GM19468 (cell line): ENCODE measurements around the gene TAPBPL.

Experiments
- ATAC-seq: cut with Tn5 transposase; IDR thresholded peaks from one replicate; pipeline ENCODE4 v1.9.1; 2021; ENCODE audit warnings: mild to moderate bottlenecking, moderate library complexity, moderate number of reproducible peaks; ENCODE audit not compliant: unreplicated experiment; ENCODE audit errors: extremely low read depth

The TAPBPL gene

DNA sequence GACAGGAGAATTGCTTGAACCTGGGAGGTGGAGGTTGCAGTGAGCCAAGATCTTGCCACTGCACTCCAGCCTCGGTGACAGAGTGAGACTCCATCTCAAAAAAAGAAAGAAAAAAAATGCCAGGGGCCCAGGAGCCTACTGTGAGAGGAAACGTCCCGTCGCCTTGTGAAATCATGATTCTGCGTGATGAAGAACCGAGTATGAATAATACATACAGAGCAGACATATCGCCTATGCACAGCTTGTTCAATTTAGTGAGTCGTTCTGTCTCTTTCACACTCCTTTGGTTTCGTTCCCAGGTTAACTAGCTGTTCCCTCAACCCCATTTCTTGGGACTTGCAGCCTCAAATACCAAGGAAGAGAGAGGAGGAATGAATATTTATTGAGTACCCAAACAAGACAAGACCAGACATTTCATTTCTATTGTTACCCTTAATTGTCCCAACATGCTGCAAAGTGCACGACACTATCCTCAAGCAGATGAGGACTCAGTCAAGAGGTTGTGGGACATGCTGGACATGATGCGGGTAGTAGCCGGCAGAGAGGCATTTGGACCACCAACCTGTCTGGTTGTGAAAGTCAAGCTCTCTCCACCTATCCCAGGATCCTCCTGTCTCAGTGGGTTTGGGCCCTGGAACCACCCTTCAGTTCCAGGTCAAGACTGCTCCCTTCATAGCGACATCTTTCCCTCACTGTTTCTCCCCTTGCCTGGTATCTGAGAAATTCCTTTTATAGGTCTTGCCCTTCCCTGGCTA lies 15.7 kb upstream of the TAPBPL start:
- no peak for ATAC-seq

DNA sequence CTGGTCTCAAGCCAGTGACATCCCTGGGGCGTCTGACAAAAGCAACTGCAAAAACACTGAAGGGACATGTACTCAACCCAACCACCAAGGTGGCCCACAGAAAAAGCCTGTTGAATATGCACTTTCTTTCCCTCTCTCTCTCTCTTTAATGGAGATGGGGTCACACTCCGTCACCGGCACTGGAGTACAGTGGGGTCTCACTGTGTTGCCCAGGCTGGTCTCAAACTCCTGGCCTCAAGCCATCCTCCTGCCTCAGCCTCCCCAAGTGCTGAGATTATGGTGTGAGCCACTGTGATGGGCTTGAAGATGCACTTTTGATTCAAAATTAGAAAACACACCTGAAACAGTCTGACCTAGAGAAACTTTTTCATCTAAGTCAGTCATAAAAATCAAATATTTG lies 14.3 kb upstream of the TAPBPL start:
- ATAC-seq: no peak

DNA sequence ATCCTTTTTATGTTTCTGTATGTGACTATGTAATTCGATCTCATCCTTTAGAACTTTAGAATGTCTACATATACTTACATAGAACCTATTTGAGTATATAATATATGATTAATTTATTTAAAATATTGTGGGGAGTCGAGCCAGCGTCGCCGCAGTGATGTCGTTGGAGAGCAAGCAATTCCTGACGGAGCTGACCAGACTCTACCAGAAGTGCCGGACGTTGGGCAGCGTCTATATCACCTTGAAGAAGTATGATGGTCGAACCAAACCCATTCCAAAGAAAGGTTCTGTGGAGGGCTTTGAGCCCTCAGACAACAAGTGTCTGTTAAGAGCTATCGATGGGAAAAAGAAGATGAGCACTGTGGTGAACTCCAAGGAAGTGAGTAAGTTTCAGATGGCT lies 13.5 kb upstream of the TAPBPL start:
- ATAC-seq: no peak

DNA sequence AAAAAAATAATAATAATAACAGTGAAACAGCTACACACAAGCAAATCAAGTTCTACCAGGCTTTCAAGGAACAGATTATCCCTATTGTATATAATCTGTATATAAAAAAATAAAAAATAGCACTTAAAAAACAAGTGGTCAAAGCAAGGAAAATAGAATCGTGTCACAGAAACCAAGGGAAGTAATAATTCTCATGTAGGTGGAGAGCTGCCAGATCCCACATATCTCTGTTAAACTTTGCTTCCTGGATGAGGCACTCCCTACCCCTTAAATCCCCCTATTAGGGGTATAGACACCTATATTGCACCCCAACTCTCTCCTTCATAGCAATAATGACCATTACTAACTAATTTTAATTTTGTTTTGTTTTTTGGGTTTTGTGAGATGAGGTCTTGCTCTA lies 11.5 kb upstream of the TAPBPL start:
- no peak for ATAC-seq

DNA sequence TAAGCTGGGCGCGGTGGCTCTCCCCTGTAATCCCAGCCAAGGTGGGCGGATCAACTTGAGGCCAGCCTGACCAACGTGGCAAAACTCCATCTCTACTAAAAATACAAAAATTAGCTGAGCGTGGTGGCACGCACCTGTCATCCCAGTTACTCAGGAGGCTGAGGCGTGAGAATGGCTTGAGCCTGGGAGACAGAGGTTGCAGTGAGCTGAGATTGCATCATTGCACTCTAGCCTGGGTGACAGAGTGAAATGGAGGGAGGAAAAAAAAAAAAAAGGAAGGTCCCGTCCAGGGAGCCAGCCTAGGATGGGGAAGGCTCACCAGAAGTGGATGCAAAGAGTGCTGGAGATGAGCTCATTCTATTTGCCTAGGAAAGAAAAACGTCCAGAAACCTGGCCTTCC lies 9.0 kb upstream of the TAPBPL start:
- no peak for ATAC-seq

DNA sequence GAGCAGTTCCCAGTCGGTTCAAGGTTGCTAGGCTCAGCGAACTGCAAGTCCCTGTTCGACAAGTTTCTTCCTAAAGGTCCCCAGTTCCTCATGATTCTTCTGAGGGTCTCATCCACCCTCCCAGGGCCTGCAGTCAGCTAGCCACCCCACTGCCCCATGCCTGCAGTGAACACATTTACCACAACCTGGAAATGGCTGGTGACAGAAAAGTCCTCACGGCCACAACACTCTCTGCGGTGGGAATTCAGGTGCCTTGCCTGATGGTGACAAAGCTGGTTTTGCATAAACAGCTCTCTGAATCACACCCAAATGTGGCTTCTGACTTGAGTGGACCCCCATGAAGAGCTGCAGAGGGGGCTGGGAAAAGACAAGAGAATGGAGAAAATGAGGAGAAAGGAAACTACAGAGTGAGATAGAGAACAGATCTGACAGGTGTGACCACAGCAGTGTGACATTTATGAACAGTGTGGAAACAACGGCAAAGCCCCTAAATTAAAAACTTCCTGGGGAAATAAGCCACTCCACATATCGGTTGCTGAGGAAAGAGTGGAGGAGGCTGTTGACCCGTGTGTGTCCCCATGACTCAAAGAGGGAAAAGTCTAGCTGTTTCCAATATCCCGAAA lies 8.4 kb upstream of the TAPBPL start:
- ATAC-seq: no peak

DNA sequence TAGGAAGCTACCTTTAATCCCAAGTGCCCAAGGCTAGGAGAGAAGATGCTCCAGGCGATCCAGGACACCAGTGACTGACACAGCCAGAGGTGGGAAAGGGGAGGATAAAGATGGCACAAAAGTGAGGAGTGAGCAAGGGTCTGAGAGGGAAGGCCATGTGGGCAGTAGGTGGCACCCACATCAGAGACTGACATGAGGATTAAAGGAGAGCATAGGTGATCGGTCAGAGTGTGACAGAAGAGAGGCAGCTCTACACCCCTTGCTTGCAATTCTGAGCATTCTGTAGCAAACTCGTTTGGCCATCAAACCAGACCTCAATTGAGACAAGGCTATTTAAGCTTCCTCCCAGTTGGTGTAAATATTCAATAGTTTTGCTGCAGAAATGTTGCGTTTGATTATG lies 7.8 kb upstream of the TAPBPL start:
- ATAC-seq: no peak

DNA sequence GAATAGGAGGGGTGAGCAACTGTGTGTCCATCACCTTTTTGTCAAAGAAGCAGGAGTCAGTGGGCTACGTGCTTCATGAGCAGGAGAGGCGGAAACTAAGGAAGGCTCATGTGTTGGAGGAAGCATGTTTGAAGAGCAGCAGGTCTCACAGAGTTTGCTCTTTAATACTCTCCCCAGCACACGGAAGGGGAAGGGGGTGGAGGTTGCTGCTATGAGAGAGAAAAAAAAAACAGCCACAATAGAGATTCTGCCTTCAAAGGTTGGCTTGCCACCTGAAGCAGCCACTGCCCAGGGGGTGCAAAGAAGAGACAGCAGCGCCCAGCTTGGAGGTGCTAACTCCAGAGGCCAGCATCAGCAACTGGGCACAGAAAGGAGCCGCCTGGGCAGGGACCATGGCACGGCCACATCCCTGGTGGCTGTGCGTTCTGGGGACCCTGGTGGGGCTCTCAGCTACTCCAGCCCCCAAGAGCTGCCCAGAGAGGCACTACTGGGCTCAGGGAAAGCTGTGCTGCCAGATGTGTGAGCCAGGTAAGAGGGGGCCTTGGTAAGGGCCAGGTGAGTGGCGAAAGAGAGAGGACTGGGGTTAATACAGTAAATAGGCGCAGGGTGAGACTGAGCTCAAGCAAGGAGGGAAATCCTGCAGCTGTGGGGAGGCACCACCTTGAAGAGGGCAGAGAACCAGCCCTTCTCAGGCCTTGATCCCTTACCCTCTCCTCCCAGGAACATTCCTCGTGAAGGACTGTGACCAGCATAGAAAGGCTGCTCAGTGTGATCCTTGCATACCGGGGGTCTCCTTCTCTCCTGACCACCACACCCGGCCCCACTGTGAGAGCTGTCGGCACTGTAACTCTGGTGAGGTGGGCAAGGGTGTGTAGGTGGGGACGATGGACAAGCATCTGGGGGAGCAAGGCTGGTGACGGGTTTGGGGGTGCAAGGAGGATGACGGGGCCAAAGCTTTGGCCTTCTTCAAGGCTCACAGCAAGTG lies 6.8 kb upstream of the TAPBPL start, which contains the start of gene CD27:
Gene CD27 (plus strand): TSS at position 252 of the 985 bp plus-strand sequence. CDS start 141 bp downstream, at position 393.
- ATAC-seq: no peak

DNA sequence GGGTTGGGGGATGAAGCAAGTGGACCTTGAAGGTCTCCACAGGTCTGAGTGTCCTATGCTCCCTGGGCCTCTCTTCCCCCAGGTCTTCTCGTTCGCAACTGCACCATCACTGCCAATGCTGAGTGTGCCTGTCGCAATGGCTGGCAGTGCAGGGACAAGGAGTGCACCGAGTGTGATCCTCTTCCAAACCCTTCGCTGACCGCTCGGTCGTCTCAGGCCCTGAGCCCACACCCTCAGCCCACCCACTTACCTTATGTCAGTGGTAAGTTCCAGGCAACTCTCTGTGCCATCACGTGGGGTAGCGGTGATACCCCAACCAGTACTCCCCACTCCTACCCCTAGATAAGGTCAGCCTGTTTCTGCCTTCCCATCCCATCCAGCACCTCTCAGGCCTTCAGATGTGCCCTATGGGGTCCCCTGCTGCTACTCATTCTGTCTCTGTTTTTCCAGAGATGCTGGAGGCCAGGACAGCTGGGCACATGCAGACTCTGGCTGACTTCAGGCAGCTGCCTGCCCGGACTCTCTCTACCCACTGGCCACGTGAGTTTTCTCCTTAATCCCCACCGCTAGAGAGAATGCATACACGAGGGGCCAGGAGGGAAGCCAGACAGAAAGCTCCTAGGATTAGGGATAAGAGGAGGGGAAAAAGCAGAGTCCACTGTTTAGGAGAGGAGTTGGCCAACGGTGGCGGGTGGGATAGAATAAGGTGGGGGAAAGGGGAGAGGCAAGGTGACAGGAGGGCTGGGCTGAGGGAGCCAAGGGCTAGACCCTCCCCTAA lies 1.6 kb upstream of the TAPBPL start:
- no peak for ATAC-seq

DNA sequence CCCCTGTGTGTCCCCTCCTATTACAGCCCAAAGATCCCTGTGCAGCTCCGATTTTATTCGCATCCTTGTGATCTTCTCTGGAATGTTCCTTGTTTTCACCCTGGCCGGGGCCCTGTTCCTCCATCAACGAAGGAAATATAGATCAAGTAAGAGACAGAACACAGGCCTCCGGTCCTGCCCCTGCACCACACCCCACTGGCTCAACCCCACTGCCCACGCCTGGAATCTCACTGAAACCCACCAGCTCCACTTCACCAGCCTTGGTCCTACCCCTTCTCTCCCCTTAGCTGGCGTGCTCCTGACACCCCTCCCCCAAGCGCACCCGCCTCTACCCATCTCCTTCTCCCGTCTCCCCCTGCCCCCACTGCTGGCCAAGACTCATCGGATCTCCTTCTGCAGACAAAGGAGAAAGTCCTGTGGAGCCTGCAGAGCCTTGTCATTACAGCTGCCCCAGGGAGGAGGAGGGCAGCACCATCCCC lies 934 bp upstream of the TAPBPL start:
- no peak for ATAC-seq

DNA sequence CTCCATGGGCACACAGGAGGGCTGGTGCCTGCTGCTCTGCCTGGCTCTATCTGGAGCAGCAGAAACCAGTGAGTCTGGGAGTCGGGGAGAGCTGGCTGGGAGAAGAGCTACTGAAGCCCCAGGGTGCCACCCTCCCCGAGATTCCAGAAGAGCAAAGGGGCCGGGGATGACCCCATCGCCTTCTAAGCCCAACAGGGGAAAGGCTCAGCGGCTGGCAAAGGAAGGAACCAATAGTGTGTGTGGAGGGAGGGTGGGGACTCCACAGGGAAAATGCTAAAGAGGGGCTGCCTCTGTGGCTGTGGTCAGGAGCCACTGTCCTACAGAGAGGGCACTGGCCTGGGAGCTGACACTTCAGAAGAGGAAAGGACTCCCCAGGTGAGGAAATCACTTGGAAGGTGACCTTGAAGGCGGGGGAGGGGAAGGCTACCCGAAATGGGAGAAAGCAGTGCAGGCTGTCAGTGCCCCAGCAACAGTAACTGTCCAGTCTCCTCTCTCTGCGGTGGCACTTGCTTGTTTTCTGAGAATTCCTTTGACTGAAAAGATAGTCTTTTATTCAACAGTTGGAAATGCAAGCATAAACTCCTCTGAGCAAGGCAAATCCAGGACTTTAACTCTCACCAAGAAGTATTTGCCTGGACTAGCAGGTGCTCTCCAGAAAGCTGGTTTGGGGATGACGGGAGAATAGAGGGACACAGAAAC lies 552 bp downstream of the TAPBPL start:
- no peak for ATAC-seq

DNA sequence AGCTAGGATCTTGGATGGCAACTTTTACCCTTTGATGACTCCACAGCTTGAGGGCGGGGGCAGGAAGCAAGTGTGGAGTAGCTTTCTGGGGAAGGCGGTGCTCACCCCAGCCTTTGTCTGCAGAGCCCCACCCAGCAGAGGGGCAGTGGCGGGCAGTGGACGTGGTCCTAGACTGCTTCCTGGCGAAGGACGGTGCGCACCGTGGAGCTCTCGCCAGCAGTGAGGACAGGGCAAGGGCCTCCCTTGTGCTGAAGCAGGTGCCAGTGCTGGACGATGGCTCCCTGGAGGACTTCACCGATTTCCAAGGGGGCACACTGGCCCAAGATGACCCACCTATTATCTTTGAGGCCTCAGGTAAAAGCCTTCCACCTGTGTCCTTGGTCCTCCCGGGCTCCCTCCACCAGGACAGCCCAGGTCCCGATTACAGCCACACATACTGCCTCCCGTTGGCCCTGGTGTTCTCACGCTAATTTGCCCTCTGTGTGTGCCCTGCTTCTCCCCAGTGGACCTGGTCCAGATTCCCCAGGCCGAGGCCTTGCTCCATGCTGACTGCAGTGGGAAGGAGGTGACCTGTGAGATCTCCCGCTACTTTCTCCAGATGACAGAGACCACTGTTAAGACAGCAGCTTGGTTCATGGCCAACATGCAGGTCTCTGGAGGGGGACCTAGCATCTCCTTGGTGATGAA lies 1.2 kb downstream of the TAPBPL start:
- ATAC-seq: no peak

DNA sequence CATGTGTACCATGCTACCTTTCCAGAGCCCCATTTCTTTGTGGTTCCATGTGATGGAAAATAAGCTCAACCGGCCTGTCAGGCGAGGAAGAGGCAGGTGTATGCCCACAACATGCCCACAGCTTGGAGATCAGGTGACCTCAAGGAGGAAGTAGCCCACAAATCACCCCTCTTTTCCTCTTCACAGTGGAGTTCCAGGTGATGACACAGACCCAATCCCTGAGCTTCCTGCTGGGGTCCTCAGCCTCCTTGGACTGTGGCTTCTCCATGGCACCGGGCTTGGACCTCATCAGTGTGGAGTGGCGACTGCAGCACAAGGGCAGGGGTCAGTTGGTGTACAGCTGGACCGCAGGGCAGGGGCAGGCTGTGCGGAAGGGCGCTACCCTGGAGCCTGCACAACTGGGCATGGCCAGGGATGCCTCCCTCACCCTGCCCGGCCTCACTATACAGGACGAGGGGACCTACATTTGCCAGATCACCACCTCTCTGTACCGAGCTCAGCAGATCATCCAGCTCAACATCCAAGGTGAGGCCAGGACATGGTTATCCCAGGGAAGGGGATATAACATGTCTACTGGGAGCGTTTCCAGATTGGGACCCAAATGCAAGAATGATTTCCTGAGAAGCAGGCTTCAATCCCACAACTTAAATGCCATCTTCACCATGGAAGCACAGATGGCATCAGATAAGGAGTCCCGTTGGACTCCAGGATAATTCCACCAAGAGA lies 5.5 kb downstream of the TAPBPL start:
- ATAC-seq: no peak

DNA sequence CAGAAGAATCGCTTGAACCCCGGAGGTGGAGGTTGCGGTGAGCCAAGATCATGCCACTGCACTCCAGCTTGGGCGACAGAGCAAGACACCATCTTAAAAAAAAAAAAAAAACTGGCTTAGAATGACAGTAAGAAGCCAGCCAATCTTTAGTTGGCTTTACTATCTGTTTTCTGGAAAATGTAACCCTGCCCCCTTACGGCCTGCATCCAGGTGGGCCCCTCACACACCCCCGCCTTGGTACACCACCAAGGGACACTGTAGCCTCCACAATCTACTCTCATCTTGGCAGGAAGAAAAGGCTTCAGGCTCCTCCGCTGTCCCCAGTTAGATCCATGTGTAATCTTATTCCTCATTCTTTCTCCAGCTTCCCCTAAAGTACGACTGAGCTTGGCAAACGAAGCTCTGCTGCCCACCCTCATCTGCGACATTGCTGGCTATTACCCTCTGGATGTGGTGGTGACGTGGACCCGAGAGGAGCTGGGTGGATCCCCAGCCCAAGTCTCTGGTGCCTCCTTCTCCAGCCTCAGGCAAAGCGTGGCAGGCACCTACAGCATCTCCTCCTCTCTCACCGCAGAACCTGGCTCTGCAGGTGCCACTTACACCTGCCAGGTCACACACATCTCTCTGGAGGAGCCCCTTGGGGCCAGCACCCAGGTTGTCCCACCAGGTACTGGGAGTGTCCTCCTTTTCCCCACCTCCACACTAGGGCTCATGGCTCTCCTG lies 6.6 kb downstream of the TAPBPL start:
- ATAC-seq: no peak

DNA sequence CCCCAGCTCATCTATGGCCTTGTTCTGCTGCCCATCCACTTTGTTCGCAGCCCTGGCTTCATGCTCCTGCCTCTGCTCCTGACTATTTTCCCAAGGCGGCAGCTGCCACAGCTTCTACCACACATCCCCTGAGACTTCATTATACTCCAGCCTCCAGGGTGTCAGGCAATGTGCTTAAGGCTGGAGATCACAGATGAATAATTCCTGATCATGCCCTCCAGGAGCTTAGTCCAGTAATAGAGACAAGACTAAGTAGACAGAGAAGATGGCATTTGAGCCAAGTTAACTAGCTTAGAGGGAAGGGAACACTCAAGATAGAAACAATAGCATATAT lies 7.1 kb downstream of the TAPBPL start:
- no peak for ATAC-seq

DNA sequence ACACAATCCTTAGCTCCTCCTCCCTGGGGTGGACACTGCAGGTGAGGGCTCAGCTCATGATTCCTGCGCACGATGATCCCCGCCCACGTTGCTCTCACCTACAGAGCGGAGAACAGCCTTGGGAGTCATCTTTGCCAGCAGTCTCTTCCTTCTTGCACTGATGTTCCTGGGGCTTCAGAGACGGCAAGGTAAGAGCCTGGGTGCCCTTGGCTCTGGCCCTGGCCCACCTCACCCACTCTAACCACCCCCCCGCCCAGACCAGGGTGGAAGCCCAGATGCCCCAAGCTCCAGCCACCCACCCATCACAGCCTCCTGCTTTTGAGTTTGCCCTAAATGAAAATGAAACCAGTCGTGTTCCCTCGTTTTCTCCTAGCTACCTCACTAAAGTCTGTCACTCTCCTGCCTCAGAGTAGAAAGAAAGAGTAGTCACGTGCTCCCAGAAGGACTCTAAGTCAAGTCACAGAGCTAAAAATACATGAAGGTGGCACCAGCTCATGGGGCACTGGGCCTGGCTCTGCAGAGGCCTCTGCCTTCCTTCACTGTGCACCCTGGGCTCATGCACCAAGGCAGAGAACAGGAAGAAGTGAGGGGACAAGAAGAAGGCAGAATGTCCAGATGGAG lies 9.0 kb downstream of the TAPBPL start:
- no peak for ATAC-seq
